Spleen (tissue), 7 donors: ENCODE results near the gene PRR22.

Source experiments
- CTCF ChIP-seq, 11 experiments: fragments of 200-600 bp in 7 of 11; fragments of 450-650 bp in 4 of 11; sonication (generic) in 4 of 11; IDR thresholded peaks in 8 of 11; conservative IDR thresholded peaks in 3 of 11; 1 replicate in 7 of 11; 2 replicates in 4 of 11; pipeline versions ENCODE4 v1.4.0 to v1.8.0; 2016 to 2021; ENCODE audit warnings: antibody characterized with exemption in 11 of 11, inconsistent platforms in 4 of 11, mild to moderate bottlenecking in 1 of 11
- POLR2A ChIP-seq, 3 donors: fragments of 450-650 bp; IDR thresholded peaks; one replicate each; pipeline ENCODE4 v1.5.1; 2017; ENCODE audit warnings: antibody characterized with exemption in 3 of 3, mild to moderate bottlenecking in 1 of 3
- donor health status: DM: no; HTN: no; CAD: no; lungs with moderate emphysema.
- donor health status: DM: no; HTN: no; CAD: no.
- donor health status: DM: no; HTN: no; CAD: no.

DNA sequence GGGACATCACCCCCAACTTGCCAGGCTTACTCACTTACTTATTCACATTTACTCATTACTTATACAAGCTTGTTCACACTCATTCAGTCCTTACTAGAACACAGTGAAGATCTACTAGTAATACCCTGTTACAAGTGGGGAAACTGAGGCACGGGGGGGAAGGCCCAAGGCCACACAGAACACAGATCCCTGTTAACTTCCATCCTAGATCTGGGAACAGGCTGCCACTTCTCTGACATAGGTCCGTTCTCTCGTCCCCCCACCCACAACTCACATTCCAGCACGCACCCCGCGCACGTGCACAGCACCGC is 18.9 kb upstream of the PRR22 start:
- TF ChIP-seq CTCF (IDR thresholded peaks at IDR 0.05 in 8 of 11, conservative IDR thresholded peaks at IDR 0.05 in 3 of 11) (no peak), POLR2A (IDR thresholded peaks at IDR 0.05) (no peak)
